GM19025 (cell line): Measurements from ENCODE around the gene UTP4.
A peak's percentile ranks its signal among the peaks of the same experiment; 100 is the strongest.

Experiments
- ATAC-seq: cut with Tn5 transposase; IDR thresholded peaks from one replicate; pipeline ENCODE4 v1.9.1; 2021; ENCODE audit warnings: mild to moderate bottlenecking, low read depth, moderate library complexity; ENCODE audit not compliant: unreplicated experiment

UTP4 gene

DNA sequence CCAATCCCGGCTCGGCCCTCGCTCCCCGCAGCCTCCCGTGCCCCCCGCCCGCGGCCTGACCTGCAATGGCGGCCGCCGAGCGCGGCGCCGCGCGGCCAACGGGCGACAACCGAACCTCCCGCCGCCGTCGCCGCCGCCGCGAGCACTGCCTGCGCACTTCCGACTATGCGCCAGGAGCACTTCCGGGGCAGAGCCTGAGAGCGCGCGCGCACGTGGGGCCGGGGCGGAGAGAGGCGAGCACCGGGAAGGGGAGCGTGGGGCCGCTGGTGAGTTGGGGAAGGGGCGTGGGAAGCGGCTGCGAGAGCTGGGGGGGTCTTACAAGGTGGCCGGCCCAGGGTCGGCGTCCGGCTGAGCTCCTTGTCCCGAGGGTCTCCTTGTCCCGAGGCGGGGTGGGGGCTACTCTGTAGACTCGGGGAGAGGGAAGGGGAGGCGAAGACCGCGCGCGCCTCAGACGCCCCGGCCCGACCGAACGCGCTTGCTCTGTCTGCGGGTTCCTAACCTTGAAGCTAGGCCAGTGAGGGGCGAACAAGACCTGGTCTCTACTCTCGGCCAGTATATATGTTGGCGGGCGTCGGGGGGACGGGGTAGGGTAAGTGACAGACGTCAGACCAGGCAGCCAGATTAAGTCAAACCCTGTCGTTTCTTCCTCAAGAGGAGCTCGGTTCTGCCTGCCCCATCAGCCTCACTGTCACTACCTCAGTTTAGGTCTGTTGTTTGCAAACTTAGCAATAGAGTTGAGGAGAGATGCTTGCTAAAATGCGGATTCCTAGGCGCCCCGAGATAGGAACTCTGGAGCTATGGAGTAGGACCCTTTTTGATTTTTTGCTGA lies at the start of gene UTP4, which contains the start of gene CHTF8:
Gene UTP4, plus strand, starts transcription at position 226 of the 829 bp plus-strand sequence. CDS start 811 bp downstream, outside the sequence.
Gene CHTF8, minus strand, starts transcription at position 165 of the 829 bp plus-strand sequence. CDS start 11,130 bp downstream, outside the sequence.
- peak; percentile 93 for ATAC-seq

GRCh38 chr16:69083306-69083941 lies 49.0 kb upstream of the UTP4 start:
- no peak for ATAC-seq

DNA sequence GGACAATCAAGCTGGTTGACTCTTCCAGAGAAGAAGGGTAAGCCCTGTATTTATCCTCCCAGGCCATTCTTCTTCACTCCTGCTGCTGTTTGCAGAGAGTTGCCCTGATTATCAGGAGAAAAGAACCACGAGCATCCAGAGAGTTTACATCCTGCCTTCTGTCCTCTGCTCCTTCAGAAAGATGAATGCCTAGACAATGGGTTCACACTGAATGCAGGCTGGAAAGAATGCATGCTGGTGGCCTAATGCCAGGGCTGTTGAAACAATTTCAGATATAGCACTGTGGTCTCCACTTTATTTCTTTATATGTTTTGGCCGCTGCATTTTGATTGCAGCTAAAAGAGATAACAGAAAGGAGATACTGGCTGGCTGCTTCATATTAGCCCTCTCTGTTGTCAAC lies 48.2 kb upstream of the UTP4 start:
- ATAC-seq, result no peak

DNA sequence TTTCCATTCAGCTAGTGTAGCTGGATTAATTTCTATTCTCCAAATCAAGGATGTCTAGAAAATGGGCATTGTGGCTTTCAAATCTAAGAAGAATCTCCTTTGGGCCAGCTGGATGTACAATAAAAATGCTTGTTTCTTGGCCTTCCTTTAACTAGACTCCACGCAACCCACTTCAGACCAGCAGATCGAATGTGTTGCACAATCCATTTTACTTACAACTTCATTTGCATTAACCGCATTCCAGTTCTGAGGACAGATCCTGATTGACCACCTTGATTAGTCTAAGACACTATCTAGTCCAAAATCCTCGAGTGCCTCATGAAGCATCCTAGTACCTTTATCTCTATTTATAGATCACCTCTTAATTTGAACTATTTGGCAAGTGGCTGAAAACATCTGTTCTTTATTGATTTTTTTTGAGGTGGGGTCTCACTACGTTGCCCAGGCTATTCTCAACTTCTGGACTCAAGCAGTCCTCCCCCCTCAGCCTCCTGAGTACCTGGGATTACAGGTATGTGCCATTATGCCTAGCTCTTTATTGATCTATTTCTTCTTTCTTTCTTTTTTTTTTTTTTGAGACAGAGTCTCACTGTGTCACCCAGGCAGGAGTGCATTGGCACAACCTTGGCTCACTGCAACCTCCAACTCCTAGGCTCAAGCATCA lies 47.3 kb upstream of the UTP4 start:
- ATAC-seq, result no peak

DNA sequence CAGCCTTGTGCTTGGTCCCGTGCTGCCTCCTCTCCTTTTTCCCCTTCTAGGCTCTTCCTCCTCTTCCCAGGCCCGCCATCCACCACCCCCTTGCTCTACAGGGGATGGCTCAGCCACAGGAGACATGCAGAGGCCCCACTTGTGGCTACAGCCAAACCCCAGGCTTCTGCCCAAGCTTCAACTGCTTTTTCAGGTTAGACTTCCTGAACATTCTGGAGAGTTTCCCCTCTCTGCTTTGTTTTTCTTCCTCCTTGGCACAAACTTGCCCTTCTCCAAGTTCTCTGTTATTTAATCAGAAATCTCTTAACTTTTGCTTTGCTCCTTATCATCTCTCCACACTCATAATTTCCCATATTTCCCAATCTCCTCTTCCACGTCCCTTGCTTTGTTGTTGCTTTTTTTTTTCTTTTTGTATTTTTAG lies 45.3 kb upstream of the UTP4 start:
- ATAC-seq, result no peak

GRCh38 chr16:69088684-69089083 lies 43.8 kb upstream of the UTP4 start:
- ATAC-seq, result no peak

DNA sequence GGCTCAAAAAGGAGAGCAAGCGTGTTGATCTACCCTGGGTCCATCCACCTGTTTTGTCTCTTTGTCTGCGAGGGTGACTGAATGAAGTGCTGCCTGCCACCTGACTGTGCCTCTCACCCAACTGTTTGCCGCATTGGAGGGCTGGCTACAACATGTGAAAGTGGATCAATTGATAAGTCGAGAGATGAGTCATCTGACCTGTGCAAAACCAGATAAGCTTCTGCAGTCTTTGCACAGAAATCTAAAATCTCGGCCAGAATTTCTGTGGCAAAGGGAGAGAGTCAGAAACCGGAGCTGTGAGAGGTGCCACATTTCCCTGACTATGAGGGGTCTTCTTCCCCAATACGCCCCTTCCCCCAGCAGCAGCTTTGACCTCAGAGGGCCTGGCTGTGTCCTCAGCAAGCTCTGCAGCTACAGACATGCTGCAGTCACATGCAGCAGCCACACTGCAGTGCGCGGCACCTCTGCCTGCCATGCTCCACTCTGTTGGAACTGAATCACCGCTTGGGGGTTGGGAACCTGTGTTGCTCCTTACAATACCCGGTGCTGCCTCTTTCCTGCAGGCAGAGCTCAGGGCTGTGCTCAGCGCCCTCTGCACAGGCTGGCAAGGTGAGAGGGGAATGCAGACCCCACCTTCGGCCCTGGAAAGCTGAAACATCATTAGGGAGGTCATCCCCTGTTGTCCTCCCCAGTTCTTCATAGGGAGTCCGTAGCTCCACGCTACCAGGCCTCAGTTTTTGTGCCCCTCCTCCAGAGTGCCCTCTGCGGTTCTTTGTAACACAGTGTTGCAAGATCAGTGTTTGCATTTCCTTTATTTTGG lies 43.1 kb upstream of the UTP4 start:
- no peak for ATAC-seq

- ATAC-seq, result no peak
These were observed 38.5 kb upstream of the UTP4 start for GRCh38 chr16:69093974-69094373.

GRCh38 chr16:69094501-69094900 lies 37.9 kb upstream of the UTP4 start:
- ATAC-seq, result no peak

DNA sequence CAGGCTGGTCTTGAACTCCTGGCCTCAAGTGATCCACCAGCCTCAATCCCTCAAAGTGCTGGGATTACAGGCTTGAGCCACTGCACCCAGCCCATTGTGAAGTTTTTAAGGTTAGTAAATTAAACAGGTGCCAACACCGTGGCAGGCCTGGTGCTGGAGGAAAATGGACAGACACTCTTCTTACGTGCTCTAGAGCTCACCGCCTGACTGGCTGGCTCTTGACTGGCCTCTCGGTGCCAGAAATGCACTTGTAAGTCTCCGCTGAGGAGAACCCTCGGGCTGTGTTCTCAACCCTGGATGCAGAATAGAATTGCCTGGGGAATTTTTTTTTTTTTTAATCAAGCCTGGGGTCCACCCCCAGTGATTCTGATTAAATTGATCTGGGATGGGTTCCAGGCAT lies 37.3 kb upstream of the UTP4 start:
- ATAC-seq, result no peak

GRCh38 chr16:69100071-69100691 lies 32.3 kb upstream of the UTP4 start:
- no peak for ATAC-seq

DNA sequence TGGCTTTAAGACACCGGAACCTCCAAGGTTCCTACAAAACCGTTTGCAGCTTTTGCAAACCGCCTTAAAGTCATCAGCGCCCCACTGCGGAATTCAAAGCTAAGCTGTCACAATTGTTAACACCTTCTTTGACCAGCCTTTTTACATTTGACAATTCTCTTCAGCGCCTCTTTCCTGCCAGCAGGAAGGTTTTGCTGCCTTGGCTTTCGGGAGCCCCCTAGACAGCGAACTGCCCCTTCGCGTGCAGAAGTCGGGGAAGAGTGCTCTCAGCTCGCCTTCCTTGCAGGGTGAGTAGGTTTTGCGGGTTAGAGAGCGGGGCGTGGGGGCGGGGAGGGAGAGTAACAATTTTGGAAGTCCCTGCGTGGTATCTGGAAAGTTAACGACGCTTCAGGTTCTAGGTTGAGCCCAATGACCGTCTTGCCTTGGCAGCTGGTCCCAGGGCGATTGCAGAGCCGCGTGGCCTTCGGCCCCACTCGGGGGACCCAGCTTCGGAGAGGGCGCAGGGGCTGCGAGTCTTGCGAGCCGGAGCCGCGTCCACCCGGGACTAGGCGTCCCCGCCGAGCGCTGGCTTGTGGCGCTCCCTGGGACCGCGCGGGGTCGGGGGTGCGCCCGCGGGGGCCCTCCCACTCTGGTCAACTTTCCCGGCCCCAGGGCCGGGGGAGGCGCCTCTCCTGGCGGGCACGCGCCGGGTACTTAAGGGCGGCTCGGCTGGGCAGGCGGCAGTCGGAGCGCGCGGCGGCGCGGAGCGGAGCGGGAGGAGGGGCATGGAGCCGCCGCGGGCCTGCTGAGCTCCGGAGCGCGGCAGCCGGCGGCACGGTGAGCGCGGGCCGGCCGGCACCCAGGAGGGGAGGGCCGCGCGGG lies 26.7 kb upstream of the UTP4 start, which contains the start of gene HAS3:
Gene HAS3, plus strand, starts transcription at position 153 of the 861 bp plus-strand sequence. CDS start 3,743 bp downstream, outside the sequence.
- no peak for ATAC-seq

DNA sequence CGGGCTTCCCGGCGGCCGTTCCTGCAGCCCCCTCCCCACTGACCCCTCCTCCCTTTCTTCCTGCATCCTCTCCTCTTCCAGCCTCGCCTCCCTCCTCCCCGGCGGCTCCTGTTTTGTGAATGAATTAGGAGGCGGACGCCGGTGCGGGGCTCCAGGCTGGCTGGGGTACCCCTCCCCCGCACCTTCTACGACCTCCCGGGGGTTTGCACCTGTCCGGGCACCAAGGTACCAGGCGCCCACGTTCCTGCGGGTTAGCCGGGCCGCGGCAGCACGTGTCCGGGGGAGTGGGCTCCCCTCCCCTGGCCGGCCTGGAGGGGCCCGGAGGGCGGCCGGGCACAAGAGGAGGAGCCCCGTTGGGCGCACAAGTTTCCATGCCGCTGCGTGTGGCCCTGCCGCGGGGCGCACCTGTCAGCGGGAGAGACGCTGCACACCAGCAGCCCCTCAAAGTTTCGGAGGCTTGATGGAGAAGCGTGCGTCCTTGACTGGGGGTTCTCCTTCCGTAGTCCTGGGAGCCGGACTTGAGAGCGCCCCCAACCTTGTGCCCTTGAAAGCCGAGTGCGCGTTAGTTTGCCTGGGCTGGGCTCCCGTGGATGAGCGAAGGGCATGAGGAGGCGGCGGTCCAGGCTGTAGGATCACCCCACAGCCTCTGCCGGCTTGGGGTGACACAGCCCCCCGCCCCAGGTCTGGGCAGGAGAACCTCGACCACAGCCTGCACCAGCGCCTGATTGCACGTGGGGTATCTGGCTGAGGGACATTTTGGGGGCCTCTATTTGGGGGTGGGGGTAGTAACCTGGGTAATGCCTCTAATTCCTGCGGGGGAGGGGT lies 25.7 kb upstream of the UTP4 start:
- ATAC-seq, result no peak

- no peak for ATAC-seq
These were observed 25.0 kb upstream of the UTP4 start for GRCh38 chr16:69107316-69107962.

DNA sequence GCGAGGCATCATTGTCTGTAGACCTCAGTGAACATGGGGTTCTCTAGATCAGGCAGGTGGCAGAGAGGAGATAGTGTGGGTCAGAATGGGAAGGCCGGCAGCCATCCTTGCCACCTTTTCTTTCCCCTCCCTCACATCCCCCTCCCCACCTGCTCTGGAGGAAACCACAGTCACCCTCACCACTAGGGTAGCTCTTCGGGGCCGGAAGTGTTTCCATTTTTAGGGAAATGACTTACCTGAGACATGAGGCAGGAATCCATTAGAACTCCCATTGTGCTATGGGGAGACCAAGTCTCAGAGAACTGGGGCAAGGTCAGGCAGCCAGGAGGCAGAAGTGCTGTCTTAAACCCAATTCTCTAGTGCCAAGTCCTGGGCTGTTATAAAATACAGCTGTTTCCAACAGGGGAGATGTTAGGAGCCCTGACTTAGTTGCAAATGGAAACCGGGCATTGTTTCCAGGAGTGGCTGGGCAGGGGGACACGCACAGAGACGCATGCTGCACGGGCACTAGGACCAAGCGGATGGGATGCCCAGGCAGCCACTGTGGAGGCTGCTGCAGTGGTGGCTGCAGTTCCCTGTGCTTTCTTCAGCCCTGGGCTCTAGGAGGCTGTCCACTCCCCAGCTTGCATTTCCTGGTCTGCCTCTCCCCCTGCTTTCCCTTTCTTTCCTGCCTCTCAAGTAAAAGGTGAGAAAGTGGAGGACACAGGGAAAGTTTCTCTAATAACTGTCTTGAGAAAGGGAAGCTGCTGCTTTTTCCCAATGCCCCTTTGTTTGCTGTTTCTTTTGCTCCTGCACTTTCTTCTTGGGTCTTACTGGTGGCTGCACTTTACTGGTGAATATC lies 24.2 kb upstream of the UTP4 start:
- no peak for ATAC-seq

GRCh38 chr16:69108905-69109252 lies 23.6 kb upstream of the UTP4 start:
- ATAC-seq, result no peak
